CD4-positive, alpha-beta memory T cell (primary cell): ENCODE data around the gene SFXN5. TPM values are rescaled to one million over a fixed set of nuclear protein-coding genes. Genes with fewer than 3 reads are reported as not detected.
"Not testable (repeated sequence)": the region's sequence is repeated elsewhere in the genome, so short reads cannot be mapped to it uniquely, and the experiment has no call there.

ENCODE experiments used
- CTCF ChIA-PET: fragments of 350-600 bp; sonication (Branson Sonifier 250); formaldehyde crosslinking; loops from one replicate; lab custom pipeline; 2021; ENCODE audit warnings: inconsistent platforms; ENCODE audit not compliant: partially characterized antibody; lab: Charles Lee
- POLR2A ChIA-PET: fragments of 350-600 bp; sonication (Branson Sonifier 250); formaldehyde crosslinking; loops from one replicate; lab custom pipeline; 2021; ENCODE audit not compliant: partially characterized antibody; lab: Charles Lee
- DNase-seq, 5 donors: peaks; one replicate each; pipeline versions ENCODE4 v3.0.0 to v3.0.0-alpha.2; 2020 to 2022; ENCODE audit warnings: mixed read lengths in 1 of 5
- H3K27ac ChIP-seq: one replicate; pipeline ENCODE4 v1.7.0; 2013; ENCODE audit warnings: low read depth, low read length
- H3K27me3 ChIP-seq: 2 replicates; pipeline ENCODE4 v1.7.0; 2013; ENCODE audit warnings: mild to moderate bottlenecking, low read length, moderate library complexity; ENCODE audit not compliant: insufficient read depth
- H3K36me3 ChIP-seq: 2 replicates; pipeline ENCODE4 v1.7.0; 2013; ENCODE audit warnings: mild to moderate bottlenecking, low read length, moderate library complexity; ENCODE audit not compliant: insufficient read depth
- H3K4me1 ChIP-seq: 2 replicates; pipeline ENCODE4 v1.7.0; 2013; ENCODE audit warnings: mild to moderate bottlenecking, low read length, moderate library complexity; ENCODE audit not compliant: insufficient read depth
- H3K4me3 ChIP-seq, 2 donors: one replicate each; pipeline ENCODE4 v1.7.0; 2013; ENCODE audit warnings: low read length in 2 of 2, mild to moderate bottlenecking in 1 of 2
- H3K9me3 ChIP-seq, 2 donors: one replicate each; pipeline ENCODE4 v1.7.0; 2013; ENCODE audit warnings: low read length in 2 of 2, control low read depth in 1 of 2; ENCODE audit not compliant: control insufficient read depth in 1 of 2
- H3K27ac Mint-ChIP-seq, 7 donors: one replicate each; pipeline ENCODE4 v1.8.0; 2020 to 2021; ENCODE audit warnings: mixed read lengths in 7 of 7, mild to moderate bottlenecking in 6 of 7, inconsistent platforms in 3 of 7, moderate library complexity in 3 of 7
- H3K27me3 Mint-ChIP-seq, 2 donors: one replicate each; pipeline ENCODE4 v1.8.0; 2020 to 2021; ENCODE audit warnings: mixed read lengths in 2 of 2
- H3K36me3 Mint-ChIP-seq, 2 donors: one replicate each; pipeline ENCODE4 v1.8.0; 2020 to 2021; ENCODE audit warnings: mixed read lengths in 2 of 2, inconsistent platforms in 1 of 2, mild to moderate bottlenecking in 1 of 2
- H3K4me1 Mint-ChIP-seq, 4 donors: one replicate each; pipeline ENCODE4 v1.8.0; 2020 to 2021; ENCODE audit warnings: mixed read lengths in 4 of 4, mild to moderate bottlenecking in 1 of 4
- H3K4me3 Mint-ChIP-seq, 8 donors: one replicate each; pipeline ENCODE4 v1.8.0; 2020 to 2021; ENCODE audit warnings: mixed read lengths in 8 of 8, mild to moderate bottlenecking in 7 of 8, moderate library complexity in 6 of 8, inconsistent platforms in 3 of 8
- H3K9me3 Mint-ChIP-seq, 8 donors: one replicate each; pipeline ENCODE4 v1.8.0; 2020 to 2021; ENCODE audit warnings: mixed read lengths in 8 of 8, mild to moderate bottlenecking in 5 of 8, inconsistent platforms in 3 of 8, moderate library complexity in 1 of 8
- intact Hi-C: fragments of 100-400 bp; cut with micrococcal nuclease; formaldehyde crosslinking; loops from one replicate; pipeline ENCODE4 v1.15.1; 2023
- polyA plus RNA-seq, 2 donors: library from polyadenylated mRNA; unstranded; fragments of 300-500 nt; fragmentation: Illumina TruSeq; gene quantifications; one replicate each; pipeline ENCODE4 v1.2.3, GENCODE V29; 2021
- total RNA-seq, 2 experiments: library from RNA; stranded (reverse); gene quantifications; one replicate each; pipeline ENCODE4 v1.2.3, GENCODE V29; 2021

Gene SFXN5
- total RNA-seq: 10 to 100 TPM in 1 of 2 experiments, 1 to 10 TPM in 1; 6.5 to 10.0 TPM
- polyA plus RNA-seq: 1 to 10 TPM in 1 of 2 donors, under 1 TPM in 1; 0.95 to 1.7 TPM

- Mint-ChIP-seq H3K36me3 (peaks cover 0 to 11% of the 10 kb centered on the region in 2 donors), H3K27me3 (peaks cover 0 to 1% of the 10 kb centered on the region in 2 donors), H3K4me3 (peak within 1 kb of the TSS; percentile 91 to 96 (median 94)), H3K27ac (peak within 1 kb of the TSS; percentile 91 to 97 (median 93)), H3K9me3 (no peaks in the 10 kb centered on the region), H3K4me1 (peaks cover 17 to 47% (median 20%) of the 10 kb centered on the region in 4 donors)
- H3K4me3 ChIP-seq: peak within 1 kb of the TSS; percentile 88 to 90
- peak within 1 kb of the TSS; percentile 65 for H3K27ac ChIP-seq
- intact Hi-C loops: loop anchor here (1.0 to 5.0 kb wide), 9 partner anchors 14 to 1321 kb away; partner anchors contain the start of genes ALMS1, CCT7, EGR4 and EXOC6B
- POLR2A ChIA-PET: interaction anchor here (0.7 to 2.0 kb wide), 9 partner anchors 9 to 314 kb away, joined by 3 to 17 read pairs (median 3); partner anchors contain the start of genes CCT7, PRADC1 and RAB11FIP5
- no peaks in the 10 kb centered on the region for H3K27me3 ChIP-seq
- peaks cover 14% of the 10 kb centered on the region for H3K4me1 ChIP-seq
- CTCF ChIA-PET: interaction anchor here (1.4 to 1.6 kb wide), 3 partner anchors 13 to 141 kb away, joined by 4 to 7 read pairs (median 4); no protein-coding TSS in a partner anchor
- no peaks in the 10 kb centered on the region for H3K36me3 ChIP-seq
- peak; percentile 90 to 95 (median 90) for DNase-seq
- H3K9me3 ChIP-seq: no peaks in the 10 kb centered on the region
These were observed at the start of gene SFXN5 for GRCh38 chr2:73071360-73072128. SFXN5 (minus strand) TSS chr2:73071712; CDS start chr2:73071705, 7 bp downstream.

GRCh38 chr2:73119611-73120239 lies 48.2 kb upstream of the SFXN5 start:
- H3K36me3 ChIP-seq, H3K4me1 Mint-ChIP-seq, DNase-seq, CTCF ChIA-PET, H3K27me3 ChIP-seq, H3K4me3 Mint-ChIP-seq, POLR2A ChIA-PET, intact Hi-C loops, H3K27ac Mint-ChIP-seq, H3K9me3 Mint-ChIP-seq, H3K27ac ChIP-seq, H3K4me1 ChIP-seq, H3K36me3 Mint-ChIP-seq, H3K9me3 ChIP-seq, H3K4me3 ChIP-seq: not testable (repeated sequence)
- H3K27me3 Mint-ChIP-seq: peaks cover 5 to 15% of the 10 kb centered on the region in 2 donors

- H3K4me3 Mint-ChIP-seq: no peak overlapping the region
- peaks cover 0 to 4% (median 3%) of the 10 kb centered on the region in 4 donors for H3K4me1 Mint-ChIP-seq
- ChIA-PET POLR2A (no interaction called here), CTCF (no interaction called here)
- Histone ChIP-seq H3K4me3 (no peak overlapping the region), H3K36me3 (no peaks in the 10 kb centered on the region), H3K27ac (no peak overlapping the region), H3K4me1 (peaks cover 4% of the 10 kb centered on the region), H3K9me3 (no peaks in the 10 kb centered on the region), H3K27me3 (peaks cover 3% of the 10 kb centered on the region)
- no peaks in the 10 kb centered on the region for H3K36me3 Mint-ChIP-seq
- no peaks in the 10 kb centered on the region for H3K9me3 Mint-ChIP-seq
- intact Hi-C loops: no loop called here
- H3K27me3 Mint-ChIP-seq: peaks cover 2% of the 10 kb centered on the region in 2 donors
- H3K27ac Mint-ChIP-seq: no peak overlapping the region
- DNase-seq: no peak
These were observed 45.9 kb upstream of the SFXN5 start for GRCh38 chr2:73117441-73117840.

- no peak for DNase-seq
- peaks cover 2% of the 10 kb centered on the region in 2 donors for H3K27me3 Mint-ChIP-seq
- intact Hi-C loops: no loop called here
These were observed 44.9 kb upstream of the SFXN5 start for GRCh38 chr2:73116182-73116960.

GRCh38 chr2:73114273-73114867 lies 42.9 kb upstream of the SFXN5 start:
- Mint-ChIP-seq H3K27ac (peak overlapping the region; percentile 36 to 84 (median 60)), H3K4me3 (peak overlapping the region; percentile 35 to 77 (median 67)), H3K27me3 (no peaks in the 10 kb centered on the region), H3K9me3 (no peaks in the 10 kb centered on the region), H3K4me1 (peaks cover 14 to 29% (median 24%) of the 10 kb centered on the region in 4 donors), H3K36me3 (no peaks in the 10 kb centered on the region)
- DNase-seq: no peak
- Histone ChIP-seq H3K27me3 (no peaks in the 10 kb centered on the region), H3K4me3 (no peak overlapping the region), H3K27ac (no peak overlapping the region), H3K9me3 (no peaks in the 10 kb centered on the region), H3K36me3 (no peaks in the 10 kb centered on the region), H3K4me1 (peaks cover 30% of the 10 kb centered on the region)
- ChIA-PET POLR2A (interaction anchor here (2.7 kb wide), 1 partner anchor 43 kb away, joined by 9 read pairs; the partner anchor contains the start of gene SFXN5), CTCF (interaction anchor here (1.0 to 3.6 kb wide), 4 partner anchors 13 to 98 kb away, joined by 3 to 19 read pairs (median 6); no protein-coding TSS in a partner anchor)
- intact Hi-C loops: no loop called here

More at GRCh38 chr2:73116182-73116960, 44.9 kb upstream of the SFXN5 start:
- no peaks in the 10 kb centered on the region for H3K36me3 ChIP-seq
- Mint-ChIP-seq H3K9me3 (no peaks in the 10 kb centered on the region), H3K36me3 (no peaks in the 10 kb centered on the region), H3K4me1 (peaks cover 4 to 13% (median 7%) of the 10 kb centered on the region in 4 donors), H3K4me3 (no peak overlapping the region), H3K27ac (peak overlapping the region in 2 of 7 donors; percentile 12 to 31)
- POLR2A ChIA-PET: no interaction called here
- no peaks in the 10 kb centered on the region for H3K9me3 ChIP-seq
- H3K27ac ChIP-seq: no peak overlapping the region
- peaks cover 14% of the 10 kb centered on the region for H3K4me1 ChIP-seq
- CTCF ChIA-PET: no interaction called here
- peaks cover 3% of the 10 kb centered on the region for H3K27me3 ChIP-seq
- no peak overlapping the region for H3K4me3 ChIP-seq
